ENCODE results near the gene BEAN1. TPM values are rescaled to one million over a fixed set of nuclear protein-coding genes. Genes with fewer than 3 reads are reported as not detected.

BEAN1 gene
- total and polyA plus RNA-seq, 10 donors = 0.21 to 0.68 (median 0.42) TPM; not detected in 3

DNA sequence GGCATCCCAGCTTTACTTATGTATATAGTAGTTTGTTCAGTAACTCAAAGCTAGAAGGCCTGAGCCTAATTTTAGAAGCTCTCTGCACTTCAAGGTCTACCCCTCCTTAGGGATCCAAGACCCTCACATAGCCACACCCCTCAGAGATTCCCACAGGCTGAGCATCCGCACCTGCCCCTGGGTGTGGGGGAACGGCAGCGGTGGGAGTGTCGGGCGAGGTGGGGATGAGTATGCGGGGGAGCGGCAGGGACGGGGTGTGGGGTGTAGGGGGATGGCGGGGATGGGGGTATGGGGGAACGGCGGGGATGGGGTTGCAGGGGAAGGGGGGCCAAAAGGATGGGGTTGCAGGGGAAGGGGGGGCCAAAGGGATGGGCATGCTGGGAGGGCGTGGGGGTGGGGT lies 24.9 kb upstream of the BEAN1 start:
- 88 to 94% (median 92%) methylated on average over 7 to 12 of the region's 12 CpGs for WGBS, 5 donors
- Histone ChIP-seq H3K4me1 (peaks cover 2 to 11% (median 10%) of the 10 kb centered on the region in 6 donors), H3K27ac (no peak overlapping the region), H3K9me3 (no peaks in the 10 kb centered on the region), H3K36me3 (peaks cover 0 to 11% (median 2%) of the 10 kb centered on the region in 6 donors), H3K4me3 (no peak overlapping the region), H3K27me3 (replicated peaks in 1 of 7) (peaks cover 0 to 20% (median 0%) of the 10 kb centered on the region in 7 donors)
- intact Hi-C loops (cut with DNase I; ENCODE audit: low total_unique reads) = no loop called here
- TF ChIP-seq CTCF (IDR thresholded peaks at IDR 0.05 in 8 of 11, conservative IDR thresholded peaks at IDR 0.05 in 3 of 11) (no peak), POLR2A (IDR thresholded peaks at IDR 0.05) (no peak), POLR2AphosphoS5 (IDR thresholded peaks at IDR 0.05) (no peak)
- no peak for DNase-seq

GRCh38 chr16:66402591-66403230 lies 24.4 kb upstream of the BEAN1 start:
- WGBS, 5 donors = 82 to 93% (median 88%) methylated on average over 52 to 61 of the region's 61 CpGs
- Histone ChIP-seq H3K36me3 (peaks cover 0 to 11% (median 2%) of the 10 kb centered on the region in 6 donors), H3K27me3 (replicated peaks in 1 of 7) (peaks cover 0 to 24% (median 0%) of the 10 kb centered on the region in 7 donors), H3K9me3 (no peaks in the 10 kb centered on the region), H3K4me1 (peaks cover 2 to 16% (median 15%) of the 10 kb centered on the region in 6 donors), H3K4me3 (no peak overlapping the region), H3K27ac (no peak overlapping the region)
- TF ChIP-seq CTCF (IDR thresholded peaks at IDR 0.05 in 8 of 11, conservative IDR thresholded peaks at IDR 0.05 in 3 of 11) (no peak), POLR2AphosphoS5 (IDR thresholded peaks at IDR 0.05) (peak in 1 of 3 donors; percentile 22)
- intact Hi-C loops (cut with DNase I; ENCODE audit: low total_unique reads) = no loop called here
- DNase-seq = no peak

- Histone ChIP-seq H3K9me3 (no peaks in the 10 kb centered on the region), H3K36me3 (peaks cover 0 to 11% (median under 1%) of the 10 kb centered on the region in 6 donors), H3K4me3 (no peak overlapping the region), H3K27me3 (replicated peaks in 1 of 7) (peaks cover 0 to 20% (median 0%) of the 10 kb centered on the region in 7 donors), H3K4me1 (peaks cover 7 to 26% (median 24%) of the 10 kb centered on the region in 6 donors), H3K27ac (no peak overlapping the region)
- no peak for DNase-seq
- intact Hi-C loops (cut with DNase I; ENCODE audit: low total_unique reads) = no loop called here
- WGBS, 5 donors = 62 to 81% (median 76%) methylated on average over 4 to 5 of the region's 5 CpGs
- TF ChIP-seq POLR2A (IDR thresholded peaks at IDR 0.05) (no peak), CTCF (IDR thresholded peaks at IDR 0.05 in 8 of 11, conservative IDR thresholded peaks at IDR 0.05 in 3 of 11) (no peak), POLR2AphosphoS5 (IDR thresholded peaks at IDR 0.05) (no peak)
Observed at GRCh38 chr16:66403531-66404145, 23.5 kb upstream of the BEAN1 start.

Measured in spleen (tissue), 11 donors.